Esophagus squamous epithelium (tissue), 5 donors: Measurements from ENCODE around the gene SLC14A1. TPM values are rescaled to one million over a fixed set of nuclear protein-coding genes. Genes with fewer than 3 reads are reported as not detected.
A peak's percentile ranks its signal among the peaks of the same experiment; 100 is the strongest.

Experiments used
- DNase-seq: peaks from one replicate; lab custom pipeline; 2025; lab: John Stamatoyannopoulos, UW
- H3K27ac ChIP-seq, 4 donors: fragments of 200-600 bp; sonication (generic); one replicate each; pipeline ENCODE4 v1.5.1; 2016 to 2019; ENCODE audit warnings: mild to moderate bottlenecking in 1 of 4
- H3K27me3 ChIP-seq, 4 donors: fragments of 200-600 bp; sonication (generic); 1 replicate in 3 of 4; 2 replicates in 1 of 4; pipeline versions ENCODE4 v1.5.1 to v1.6.0; 2017 to 2021; ENCODE audit warnings: antibody characterized with exemption in 1 of 4
- H3K36me3 ChIP-seq, 3 donors: fragments of 200-600 bp; sonication (generic); one replicate each; pipeline ENCODE4 v1.5.1; 2016 to 2019
- H3K4me1 ChIP-seq, 3 donors: fragments of 200-600 bp; sonication (generic); one replicate each; pipeline ENCODE4 v1.5.1; 2017 to 2019
- H3K4me3 ChIP-seq, 4 donors: fragments of 200-600 bp; sonication (generic); 1 replicate in 3 of 4; 2 replicates in 1 of 4; pipeline ENCODE4 v1.5.1; 2016 to 2019; ENCODE audit warnings: mild to moderate bottlenecking in 2 of 4, moderate library complexity in 1 of 4
- H3K9me3 ChIP-seq, 3 donors: fragments of 200-600 bp; sonication (generic); one replicate each; pipeline ENCODE4 v1.5.1; 2016 to 2019
- CTCF ChIP-seq, 6 experiments: fragments of 450-650 bp in 4 of 6; fragments of 200-600 bp in 2 of 6; sonication (generic) in 2 of 6; IDR thresholded peaks; one replicate each; pipeline ENCODE4 v1.5.1; 2016 to 2019; ENCODE audit warnings: antibody characterized with exemption in 6 of 6, mild to moderate bottlenecking in 4 of 6, moderate library complexity in 4 of 6
- POLR2A ChIP-seq, 4 donors: fragments of 450-650 bp; IDR thresholded peaks; one replicate each; pipeline ENCODE4 v1.6.1; 2017; ENCODE audit warnings: antibody characterized with exemption in 4 of 4, mild to moderate bottlenecking in 4 of 4, moderate library complexity in 3 of 4
- WGBS, 2 donors: methylation state at CpG; one replicate each; pipeline ENCODE4 v1.1.5; 2018; 5-methylcytosine and 5-hydroxymethylcytosine counted together
- intact Hi-C: fragments of 100-400 bp; cut with DNase I; formaldehyde crosslinking; loops from one replicate; pipeline ENCODE4 v1.15.0; 2022
- total RNA-seq, 4 donors: library from RNA; depleted of rRNA; stranded (reverse); fragments of >200 nt; gene quantifications; one replicate each; pipeline ENCODE4 v1.1.0, GENCODE V29; 2016
- donor health status: DM: yes; HTN: yes; CAD: no.

SLC14A1 gene
- total RNA-seq, 4 donors from 2014 or later: 0.53 to 1.1 (median 0.53) TPM; not detected in 1

GRCh38 chr18:45688833-45689232 is 35.1 kb upstream of the SLC14A1 start:
- WGBS, 2 donors: 50 to 74% methylated on average over 4 of the region's 4 CpGs
- intact Hi-C loops: loop anchor here (10.0 kb wide), 1 partner anchor 196 kb away; no protein-coding TSS in a partner anchor
- Histone ChIP-seq H3K27me3 (peaks cover 0 to 47% (median 0%) of the 10 kb centered on the region in 4 donors), H3K36me3 (no peaks in the 10 kb centered on the region), H3K9me3 (no peaks in the 10 kb centered on the region), H3K4me1 (peaks cover 0 to 5% (median 0%) of the 10 kb centered on the region in 3 donors), H3K27ac (no peak overlapping the region), H3K4me3 (no peak overlapping the region)
- TF ChIP-seq POLR2A (IDR thresholded peaks at IDR 0.05): no peak
- TF ChIP-seq CTCF (IDR thresholded peaks at IDR 0.05): no peak
- DNase-seq: no peak

- Histone ChIP-seq H3K9me3 (peaks cover 0 to under 1% (median 0%) of the 10 kb centered on the region in 3 donors), H3K27ac (no peak overlapping the region), H3K27me3 (peaks cover 0 to 42% (median 0%) of the 10 kb centered on the region in 4 donors), H3K4me1 (peaks cover 0 to 5% (median 0%) of the 10 kb centered on the region in 3 donors), H3K4me3 (no peak overlapping the region), H3K36me3 (no peaks in the 10 kb centered on the region)
- whole genome bisulfite sequencing, 2 donors: 62 to 88% methylated on average over 4 of the region's 4 CpGs
- intact Hi-C loops: loop anchor here (10.0 kb wide), 1 partner anchor 195 kb away; no protein-coding TSS in a partner anchor
- no peak for DNase-seq
- TF ChIP-seq CTCF (IDR thresholded peaks at IDR 0.05) (no peak), POLR2A (IDR thresholded peaks at IDR 0.05) (no peak)
Measured at GRCh38 chr18:45689396-45689795, 34.6 kb upstream of the SLC14A1 start.

DNA sequence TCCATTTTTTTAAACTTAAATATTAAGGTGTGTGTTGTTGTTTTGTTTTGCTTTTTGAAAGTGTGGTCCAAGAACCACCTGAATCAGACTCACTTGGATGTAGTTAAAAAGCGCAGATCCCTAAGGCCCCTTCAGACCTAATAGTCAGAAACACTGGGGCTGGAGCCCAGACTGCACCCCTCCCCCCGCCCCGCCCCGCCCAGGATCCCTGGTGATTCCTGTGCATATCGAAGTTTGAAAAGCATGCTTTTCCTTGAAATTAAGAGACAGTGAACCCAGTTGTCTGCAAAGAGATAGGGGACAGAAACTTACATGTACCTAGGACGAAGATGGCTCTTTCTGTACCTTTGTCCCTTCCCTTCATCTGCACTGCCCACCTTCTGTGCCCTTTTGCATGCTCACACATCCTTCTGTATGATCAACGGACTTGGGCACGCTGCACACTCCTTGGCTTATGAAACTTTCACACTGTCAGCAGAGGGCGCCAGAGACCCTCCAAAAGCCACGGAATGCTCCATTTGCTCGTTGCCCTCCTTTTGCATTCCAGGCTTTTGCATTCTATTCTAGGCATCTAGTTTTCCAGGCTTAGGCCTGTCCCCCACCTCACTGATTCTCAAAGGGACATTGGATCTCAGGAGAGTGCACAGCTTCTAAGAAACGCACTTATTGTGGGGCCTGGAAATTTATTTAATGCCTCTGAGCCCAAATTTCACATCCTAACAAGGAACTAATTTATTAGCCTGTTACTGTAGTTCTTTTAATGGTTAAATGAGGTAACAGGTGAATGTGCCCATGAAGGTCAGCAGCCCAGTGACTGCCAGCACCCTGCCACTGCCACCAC is 32.8 kb upstream of the SLC14A1 start:
- WGBS, 2 donors: 12% methylated on average over 8 to 11 of the region's 12 CpGs
- H3K9me3 ChIP-seq: peaks cover 0 to 6% (median 0%) of the 10 kb centered on the region in 3 donors
- peaks cover 0 to 54% (median 0%) of the 10 kb centered on the region in 4 donors for H3K27me3 ChIP-seq
- peak; percentile 2 for DNase-seq
- no peaks in the 10 kb centered on the region for H3K36me3 ChIP-seq
- TF ChIP-seq CTCF (IDR thresholded peaks at IDR 0.05) (peak; percentile 45 to 82 (median 76)), POLR2A (IDR thresholded peaks at IDR 0.05) (no peak)
- intact Hi-C loops: loop anchor here (10.0 kb wide), 1 partner anchor 384 kb away; the partner anchor contains the start of gene PSTPIP2
- no peak overlapping the region for H3K27ac ChIP-seq
- H3K4me3 ChIP-seq: no peak overlapping the region
- peaks cover 0 to 5% (median 0%) of the 10 kb centered on the region in 3 donors for H3K4me1 ChIP-seq

DNA sequence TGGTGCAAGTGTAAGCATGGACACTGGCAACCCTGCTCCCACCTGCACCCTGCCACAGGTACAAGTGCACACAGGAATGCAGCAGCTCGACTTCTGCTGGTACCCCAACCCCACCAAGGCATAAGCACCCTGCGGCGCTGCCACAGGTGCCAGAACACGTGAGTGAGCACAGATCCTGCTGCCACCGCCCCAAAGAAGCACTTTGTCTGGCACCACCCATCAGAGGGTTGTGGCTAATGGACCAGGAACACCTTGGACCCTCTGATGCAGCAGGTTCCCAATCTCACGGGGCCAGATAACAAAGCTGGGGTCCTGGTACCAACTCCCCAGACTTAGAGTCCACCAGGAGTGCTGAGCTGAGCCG is 32.2 kb upstream of the SLC14A1 start:
- Histone ChIP-seq H3K27me3 (peaks cover 0 to 51% (median 0%) of the 10 kb centered on the region in 4 donors), H3K27ac (no peak overlapping the region), H3K36me3 (no peaks in the 10 kb centered on the region), H3K4me1 (peaks cover 0 to 5% (median 0%) of the 10 kb centered on the region in 3 donors), H3K9me3 (peaks cover 0 to 6% (median 0%) of the 10 kb centered on the region in 3 donors), H3K4me3 (no peak overlapping the region)
- intact Hi-C loops: loop anchor here (10.0 kb wide), 1 partner anchor 383 kb away; the partner anchor contains the start of gene PSTPIP2
- no peak for DNase-seq
- no peak for TF ChIP-seq CTCF (IDR thresholded peaks at IDR 0.05)
- no peak for TF ChIP-seq POLR2A (IDR thresholded peaks at IDR 0.05)
- 45 to 89% methylated on average over 1 to 6 of the region's 7 CpGs for WGBS, 2 donors
